HG02678 (cell line): ENCODE data around the gene MEF2C.

Experiments used
- ATAC-seq: cut with Tn5 transposase; IDR thresholded peaks from one replicate; pipeline ENCODE4 v1.9.1; 2021; ENCODE audit warnings: mild to moderate bottlenecking, moderate library complexity; ENCODE audit not compliant: unreplicated experiment

Gene MEF2C

DNA sequence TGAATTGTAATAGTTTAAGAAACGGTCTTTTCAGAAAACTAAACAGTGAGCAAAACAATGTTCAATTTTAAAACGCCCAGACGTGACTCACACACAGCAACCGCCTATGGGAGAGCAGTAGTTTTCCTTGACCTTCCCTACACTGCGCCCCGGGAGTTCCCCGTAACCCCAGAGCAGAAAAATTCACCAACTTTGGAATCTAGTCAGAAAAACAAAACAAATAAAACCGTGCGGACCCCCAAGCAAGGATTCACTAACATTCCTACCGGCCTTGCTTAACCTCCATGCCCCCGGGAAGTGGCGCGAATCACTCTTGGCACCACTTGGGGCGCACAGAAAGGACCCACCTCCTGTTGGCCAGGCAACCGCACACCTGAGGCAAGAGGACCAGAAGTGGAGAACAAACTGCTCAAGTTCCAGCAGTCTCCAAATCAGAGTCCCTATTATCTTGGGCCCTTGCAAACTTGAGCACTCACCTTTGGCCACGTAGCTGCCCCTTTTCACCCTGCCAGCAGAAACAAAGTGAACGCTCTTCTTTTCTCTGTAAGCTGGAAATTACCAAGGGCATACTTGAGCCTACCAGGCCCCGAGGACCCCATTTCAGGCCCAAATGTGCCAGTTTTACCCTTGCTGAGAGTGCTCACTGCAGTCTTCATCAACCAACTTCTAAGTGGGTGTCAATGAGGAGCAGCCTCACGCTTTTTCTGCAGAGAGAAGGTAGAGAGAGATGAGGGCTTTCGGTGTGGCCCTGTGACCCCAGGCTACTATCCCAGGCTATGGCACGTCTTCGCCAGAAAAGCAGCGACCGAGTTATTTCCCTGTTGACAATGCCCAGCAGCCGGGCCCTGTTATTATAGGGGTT, 189.7 kb downstream of the MEF2C start:
- no peak for ATAC-seq

DNA sequence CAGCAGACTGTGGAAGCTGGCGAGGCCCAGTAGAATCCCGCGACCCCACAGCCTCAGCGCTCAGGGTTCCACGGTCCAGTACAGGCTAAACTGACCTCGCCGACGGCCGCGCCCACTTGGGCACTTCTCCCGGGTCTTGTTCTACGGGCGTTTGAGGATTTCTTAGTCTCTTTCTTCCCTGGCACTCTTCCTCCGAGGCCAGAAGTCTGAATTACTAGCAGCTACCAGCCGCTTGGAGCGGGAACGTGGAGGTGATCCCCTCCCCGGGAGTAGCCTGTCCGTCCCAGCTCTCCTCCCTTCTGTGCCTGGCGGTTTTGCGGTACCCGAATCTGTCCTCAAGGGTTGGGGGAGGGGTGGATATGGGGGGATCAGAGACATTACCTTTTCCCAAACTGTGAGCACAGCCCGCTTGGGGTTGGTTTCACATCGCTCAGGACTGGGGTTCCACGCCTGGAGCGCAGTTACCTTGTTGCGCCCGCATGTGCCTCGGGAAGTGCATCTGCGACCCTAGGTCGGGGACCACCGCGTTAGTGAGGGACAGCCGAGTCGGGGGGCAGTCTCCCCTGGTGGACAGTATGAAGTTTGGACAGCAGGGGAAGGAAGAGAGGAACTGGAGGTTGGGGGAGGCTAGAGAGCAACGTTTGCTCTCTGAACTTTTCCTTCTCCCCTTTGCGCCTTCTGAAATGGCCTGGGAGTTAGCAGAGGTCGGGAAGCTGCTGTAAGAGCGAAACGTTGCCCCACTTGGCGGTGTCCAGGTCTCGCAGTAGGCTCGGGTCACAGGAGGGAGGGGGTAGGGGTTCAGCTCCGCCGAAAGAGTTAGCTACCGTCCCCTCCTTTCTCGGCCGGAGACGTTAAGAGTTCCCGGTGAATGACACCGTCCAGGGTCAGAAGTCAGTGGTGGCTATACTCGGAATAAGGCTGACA, 190.8 kb downstream of the MEF2C start:
- no peak for ATAC-seq

DNA sequence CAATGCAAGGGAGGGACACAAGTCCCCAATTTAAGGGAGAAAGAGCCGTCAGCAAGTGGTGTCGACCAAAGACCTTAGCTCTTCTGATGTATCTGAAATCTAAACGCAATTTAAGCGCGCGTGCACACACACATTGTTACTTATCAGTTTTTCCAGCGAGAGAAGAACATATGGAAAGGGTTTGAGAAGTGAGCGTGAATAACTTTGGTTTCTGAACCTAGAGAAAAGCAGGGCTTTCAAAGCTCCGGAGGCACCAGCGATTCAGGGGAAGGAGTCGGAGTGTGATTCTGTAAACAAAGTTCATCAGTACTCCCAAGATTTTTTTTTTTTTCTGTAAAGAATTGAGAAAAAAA, 191.8 kb downstream of the MEF2C start:
- peak; percentile 17 for ATAC-seq

DNA sequence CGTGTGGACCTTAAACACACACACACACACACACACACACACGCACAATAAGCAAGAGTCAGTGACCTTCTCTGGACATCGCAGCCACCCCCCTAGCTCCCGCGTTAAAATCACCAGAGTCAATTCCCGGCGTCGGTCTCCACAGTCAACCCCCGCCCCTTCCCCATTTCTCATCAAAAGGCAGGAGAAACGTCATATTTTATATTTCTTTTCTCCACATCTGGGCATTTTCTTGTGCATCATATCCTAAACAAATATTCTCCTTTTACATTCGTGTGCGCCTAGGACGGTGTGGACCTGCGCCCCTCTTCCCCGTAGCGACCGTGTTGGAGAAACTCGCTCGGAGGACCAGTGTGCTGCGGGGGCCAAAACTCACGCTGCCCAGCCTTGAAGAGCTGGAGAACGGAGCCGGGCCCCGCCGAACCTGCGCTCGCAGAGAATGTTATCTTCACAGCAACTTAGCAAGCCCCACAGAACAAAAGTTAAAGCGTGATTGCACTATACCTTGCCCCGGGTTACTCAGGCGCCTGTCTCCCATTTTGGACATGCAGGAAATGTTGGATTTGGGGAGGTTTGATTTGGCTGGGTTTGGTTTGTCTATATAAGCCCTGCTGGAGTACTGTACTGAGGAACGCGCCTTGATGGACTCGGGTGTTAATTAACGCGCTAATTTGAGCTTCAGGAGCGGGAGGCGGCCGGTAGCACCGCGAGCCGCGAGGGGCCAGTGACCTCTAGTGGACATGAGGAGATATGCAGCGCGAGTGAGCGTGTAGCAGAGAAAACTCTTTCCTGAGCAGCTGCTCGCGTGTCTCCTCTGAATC, 192.4 kb downstream of the MEF2C start:
- ATAC-seq = peak; percentile 92

DNA sequence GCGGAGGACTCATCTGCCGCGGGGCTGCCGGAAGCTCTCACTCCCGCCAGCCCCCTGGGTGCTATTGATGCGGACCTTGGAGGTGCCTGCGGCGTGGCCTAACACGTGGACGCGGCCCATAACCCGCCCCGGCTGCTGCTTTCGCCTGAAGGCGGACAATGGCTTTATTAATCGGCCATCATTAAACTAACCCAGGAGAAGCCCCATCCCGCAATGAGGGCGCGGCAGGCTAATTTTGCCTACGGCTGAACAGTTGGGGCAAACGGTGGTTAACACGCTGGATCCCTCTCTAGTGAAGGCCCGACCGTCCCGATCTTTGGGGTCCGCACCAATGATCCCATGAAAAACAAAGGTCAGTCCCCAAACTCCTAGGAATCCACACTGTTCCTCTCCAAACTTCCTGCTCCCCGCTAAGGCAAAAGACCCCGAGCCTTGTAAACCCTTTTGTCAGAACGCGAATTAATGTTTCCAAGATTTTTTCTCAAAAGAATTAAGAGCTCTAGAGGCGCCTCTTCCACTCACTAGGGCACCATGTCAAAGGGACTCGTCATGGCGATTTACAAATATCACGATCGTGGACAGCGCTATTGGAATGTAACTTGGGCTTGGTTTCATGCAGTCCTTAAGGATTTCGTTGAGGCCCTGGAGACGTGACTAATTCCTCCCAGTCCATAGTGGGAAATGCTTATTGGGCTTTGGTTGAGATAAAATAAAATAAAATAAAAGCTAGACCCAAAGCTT, 193.1 kb downstream of the MEF2C start:
- ATAC-seq = no peak

DNA sequence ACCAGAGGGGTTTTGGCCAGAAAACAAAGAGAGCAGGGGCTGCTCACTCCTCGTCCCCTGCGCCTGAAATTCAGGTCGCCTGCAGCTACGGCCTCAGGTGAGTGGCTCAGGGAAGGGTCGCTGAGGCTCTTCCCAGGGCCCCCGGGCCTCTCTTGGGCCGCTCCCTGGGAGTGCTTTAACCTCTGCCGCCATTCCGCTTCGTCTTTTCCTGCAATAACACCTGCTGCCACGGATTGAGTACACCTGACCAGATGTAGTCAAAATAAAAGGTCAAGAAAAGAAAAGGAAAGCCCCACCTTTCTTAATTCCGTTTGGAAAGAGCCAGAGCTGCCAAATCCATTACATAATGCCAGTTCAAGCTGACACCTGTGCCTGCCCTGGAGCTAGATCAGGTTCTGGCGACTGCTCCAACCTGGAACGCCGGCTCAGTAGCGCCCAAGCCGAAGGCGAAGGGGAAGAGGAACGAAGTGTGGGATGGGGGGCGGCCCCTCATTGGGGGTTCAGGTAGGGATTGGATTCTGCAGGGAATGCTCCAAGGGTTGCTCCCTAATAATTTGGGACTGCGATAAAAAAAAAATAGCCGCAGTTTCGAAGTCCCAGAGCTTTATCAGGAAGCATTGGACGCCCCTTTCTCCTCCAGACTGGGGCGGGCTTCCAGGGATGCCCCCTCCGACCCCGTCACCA, 193.9 kb downstream of the MEF2C start:
- ATAC-seq = no peak

DNA sequence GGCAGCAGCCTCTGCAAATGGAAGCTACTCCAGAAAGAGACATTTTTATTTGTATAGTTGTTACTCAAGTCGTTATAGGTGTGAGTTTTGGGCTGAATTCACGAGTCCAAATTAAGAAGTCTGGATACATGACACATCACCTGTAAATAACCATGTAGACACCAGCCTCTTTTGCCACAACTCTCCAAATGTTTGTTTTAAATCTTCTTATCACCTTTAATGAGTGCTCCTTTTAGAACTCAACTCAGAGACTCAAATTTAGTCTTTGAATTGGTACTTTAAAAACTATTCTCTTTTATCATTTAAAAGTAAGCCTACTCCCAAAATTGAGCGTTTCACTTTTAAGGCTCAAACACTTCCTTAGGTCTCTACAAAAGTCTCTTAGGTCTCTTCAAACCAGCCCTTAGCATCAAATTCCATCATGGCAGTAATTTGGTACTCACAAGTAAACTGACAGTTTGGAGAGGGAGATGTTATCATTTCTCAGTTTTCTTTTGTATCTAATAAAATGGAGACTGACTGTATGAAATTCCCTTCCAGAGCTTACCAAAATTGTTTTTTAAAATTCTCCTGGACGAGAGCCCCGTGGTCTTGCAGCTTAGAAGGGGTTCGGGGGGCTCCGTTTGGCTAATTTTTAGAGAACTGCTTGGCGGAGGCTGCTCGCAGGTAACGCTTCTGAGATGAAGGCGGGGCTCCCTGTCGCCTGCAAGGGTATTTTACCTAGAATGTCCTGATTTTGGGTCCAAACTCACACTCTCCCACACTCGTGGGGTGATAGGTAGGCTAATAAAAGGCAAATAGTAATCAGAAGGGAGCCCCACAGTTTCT, 194.6 kb downstream of the MEF2C start:
- no peak for ATAC-seq

DNA sequence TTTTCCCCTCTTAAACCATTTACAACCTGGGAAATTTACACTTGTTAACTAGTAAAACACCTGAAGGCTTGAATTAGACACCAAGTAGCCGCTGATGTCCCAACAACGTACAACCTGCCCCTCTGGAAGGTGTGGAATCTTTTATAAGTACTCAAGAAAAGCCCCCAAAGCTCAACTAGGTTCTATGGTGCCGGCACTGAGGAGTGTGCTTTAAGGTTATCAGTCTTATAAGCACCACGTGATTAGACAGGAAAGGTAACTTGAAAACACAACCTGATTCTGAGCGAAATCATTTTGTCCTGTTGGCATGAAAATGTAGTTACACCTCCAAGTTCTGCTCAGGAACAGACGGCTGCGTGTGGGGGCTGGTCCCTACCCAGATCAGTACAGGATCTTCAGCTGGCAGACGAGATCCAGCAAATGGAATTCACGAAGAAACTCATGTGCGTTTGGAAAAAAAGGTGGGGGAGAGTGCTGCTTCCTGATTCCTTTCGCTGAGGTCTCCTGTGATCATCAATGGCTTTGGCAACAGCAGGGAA, 195.5 kb downstream of the MEF2C start:
- ATAC-seq = no peak

DNA sequence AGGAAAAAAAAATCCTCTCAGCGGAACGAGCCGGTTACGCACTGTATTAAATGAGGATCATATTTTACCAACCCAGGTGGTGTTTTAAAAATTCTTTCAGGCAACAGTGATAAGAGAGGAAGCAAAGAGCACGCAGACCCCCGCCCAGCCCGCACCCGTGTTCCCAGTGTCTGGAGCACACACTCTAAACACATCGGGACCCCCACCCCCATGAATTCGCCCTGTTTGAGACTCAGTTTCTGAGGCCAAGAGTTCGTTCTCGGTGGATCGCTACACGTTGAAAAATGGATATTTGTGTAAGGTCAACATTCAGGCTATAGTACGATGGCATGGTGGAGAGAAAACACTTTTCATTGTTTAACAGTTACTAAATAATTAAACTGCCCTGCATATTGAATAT, 196.3 kb downstream of the MEF2C start:
- ATAC-seq = no peak

DNA sequence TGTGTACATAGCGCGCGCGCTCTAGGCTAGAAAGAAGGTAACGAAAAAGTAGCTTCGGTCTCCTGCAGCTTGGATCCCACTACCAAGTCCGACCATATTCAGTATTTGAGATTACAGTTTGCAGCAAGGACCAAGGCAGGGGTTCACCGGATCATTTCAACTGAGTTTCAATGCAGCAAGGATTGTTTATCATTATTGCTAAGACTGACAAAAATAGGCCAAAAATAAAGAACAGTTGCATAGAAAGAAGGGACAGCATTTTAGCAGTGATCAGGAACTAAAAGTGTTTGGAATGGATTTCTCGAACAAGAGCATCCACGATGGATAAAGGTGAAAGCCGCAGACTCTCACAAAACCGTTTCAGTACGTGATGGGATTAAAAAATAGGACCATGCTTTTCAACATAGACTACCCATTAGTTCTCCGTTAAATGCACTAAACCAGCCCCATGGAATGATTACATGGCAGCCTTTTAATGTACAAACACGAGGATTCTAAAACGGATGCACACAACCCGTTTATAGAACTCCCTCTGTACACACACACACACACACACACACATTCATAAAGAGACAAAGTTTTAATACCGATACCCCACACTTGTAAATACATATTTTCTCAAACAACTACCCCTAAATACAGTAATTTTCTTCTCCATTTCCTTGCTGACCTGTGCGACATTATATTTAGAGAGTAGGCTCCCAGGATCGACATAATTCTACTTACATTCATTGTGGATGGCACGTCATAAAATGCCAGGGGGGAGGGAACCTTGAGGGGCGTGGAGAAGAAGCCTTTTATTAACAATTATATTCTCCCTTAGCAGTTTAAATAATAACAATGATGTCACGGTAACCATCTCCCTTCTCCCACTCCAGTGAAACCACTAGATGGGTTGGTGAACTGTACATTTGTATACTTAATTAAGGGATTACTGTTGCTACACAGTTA, 197.1 kb downstream of the MEF2C start:
- no peak for ATAC-seq

DNA sequence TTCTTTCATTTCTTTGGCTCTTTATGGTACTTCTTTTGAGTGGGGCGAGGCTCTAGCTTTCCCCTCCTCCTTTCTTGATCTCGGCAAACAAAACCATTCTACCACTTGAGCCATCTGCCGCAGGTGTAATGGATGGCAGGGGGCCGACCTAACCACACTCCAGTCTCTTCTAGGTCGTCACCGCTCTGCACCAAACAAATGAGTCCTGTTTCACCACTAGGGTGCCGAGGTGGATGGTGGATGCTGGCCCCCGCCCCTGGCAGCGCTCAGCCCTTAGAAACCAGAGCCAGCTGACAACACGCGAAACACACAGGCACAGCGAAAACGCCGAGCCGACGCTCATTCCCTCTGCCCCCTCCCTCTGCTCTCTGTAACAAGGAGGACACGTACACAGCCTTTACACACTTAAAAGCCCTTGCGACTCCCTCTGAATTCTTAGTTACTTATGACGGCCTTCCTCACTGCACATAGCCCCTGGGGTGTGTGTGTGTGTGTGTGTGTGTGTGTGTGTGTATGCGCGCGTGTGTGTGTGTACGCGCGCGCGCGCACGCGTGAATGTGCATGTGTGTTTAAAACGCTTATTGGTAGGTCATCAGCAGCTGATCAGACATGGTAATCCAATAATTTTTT, 199.4 kb downstream of the MEF2C start:
- ATAC-seq = peak; percentile 36

DNA sequence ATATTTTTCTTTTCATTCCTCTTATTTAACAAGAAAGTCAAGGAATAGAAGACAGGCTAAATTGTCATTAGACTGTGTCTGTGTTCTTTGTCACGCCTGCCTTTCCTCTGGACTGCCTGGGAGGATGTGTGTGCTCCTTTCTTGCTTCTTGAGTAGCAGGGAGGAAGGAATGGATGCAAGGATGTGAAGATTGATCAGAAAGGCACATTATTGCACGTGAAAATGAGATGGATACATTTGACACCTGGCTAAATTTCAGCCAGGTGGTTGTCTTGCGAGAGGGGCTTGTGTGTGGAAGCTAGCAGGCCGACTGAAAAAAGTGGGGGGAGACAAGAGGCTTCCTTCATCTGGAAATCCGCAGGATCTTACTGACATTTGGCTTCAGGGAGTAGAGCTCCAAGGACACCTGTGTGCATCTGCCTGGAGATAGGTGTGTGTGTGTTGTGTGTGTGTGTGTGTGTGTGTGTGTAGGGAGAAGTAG, 200.1 kb downstream of the MEF2C start:
- ATAC-seq = no peak

DNA sequence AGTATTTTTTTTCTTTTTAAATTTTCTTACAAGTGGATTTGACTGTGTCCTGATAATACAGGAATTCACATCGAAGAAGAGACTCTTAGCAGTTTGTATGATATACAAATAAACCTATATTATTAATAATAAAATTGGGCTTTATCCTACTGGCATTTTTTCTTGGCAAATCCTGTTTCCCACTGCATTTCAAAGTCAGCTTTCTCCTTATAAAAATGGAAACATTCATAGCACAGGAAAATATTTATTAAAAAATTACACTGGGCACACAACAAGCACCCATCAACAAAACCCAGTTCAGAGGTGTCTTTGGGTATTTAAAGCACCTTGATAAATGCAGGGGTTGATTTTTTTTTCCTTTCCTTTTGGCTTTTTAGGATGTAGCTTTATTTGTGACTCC, 200.9 kb downstream of the MEF2C start:
- no peak for ATAC-seq

DNA sequence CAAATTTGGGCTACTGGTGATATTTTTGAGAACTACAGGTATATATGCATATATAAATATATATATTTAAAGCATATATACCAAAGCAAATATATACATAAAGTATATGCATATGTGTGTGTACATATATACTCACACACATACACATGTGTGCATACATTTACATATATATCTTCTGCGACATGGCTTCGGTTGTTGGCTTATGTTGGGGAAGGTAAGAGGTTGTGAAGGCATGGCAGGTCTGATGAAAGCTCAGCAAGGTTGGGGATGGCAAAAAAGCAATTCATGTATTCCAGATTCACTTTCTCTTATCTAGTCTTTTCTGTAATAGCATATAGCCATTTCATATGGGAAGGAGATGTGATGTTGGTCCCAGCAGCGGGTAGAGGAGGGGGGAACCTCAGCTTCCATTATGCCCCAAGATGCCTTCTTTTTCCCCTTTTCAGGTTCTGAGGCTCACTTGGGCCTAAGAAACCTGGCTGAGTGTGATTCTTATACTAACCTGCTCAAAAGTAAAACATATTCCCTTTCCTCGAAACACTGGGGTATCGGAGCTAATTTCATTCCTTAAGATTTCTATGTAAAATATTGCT, 201.7 kb downstream of the MEF2C start:
- no peak for ATAC-seq

DNA sequence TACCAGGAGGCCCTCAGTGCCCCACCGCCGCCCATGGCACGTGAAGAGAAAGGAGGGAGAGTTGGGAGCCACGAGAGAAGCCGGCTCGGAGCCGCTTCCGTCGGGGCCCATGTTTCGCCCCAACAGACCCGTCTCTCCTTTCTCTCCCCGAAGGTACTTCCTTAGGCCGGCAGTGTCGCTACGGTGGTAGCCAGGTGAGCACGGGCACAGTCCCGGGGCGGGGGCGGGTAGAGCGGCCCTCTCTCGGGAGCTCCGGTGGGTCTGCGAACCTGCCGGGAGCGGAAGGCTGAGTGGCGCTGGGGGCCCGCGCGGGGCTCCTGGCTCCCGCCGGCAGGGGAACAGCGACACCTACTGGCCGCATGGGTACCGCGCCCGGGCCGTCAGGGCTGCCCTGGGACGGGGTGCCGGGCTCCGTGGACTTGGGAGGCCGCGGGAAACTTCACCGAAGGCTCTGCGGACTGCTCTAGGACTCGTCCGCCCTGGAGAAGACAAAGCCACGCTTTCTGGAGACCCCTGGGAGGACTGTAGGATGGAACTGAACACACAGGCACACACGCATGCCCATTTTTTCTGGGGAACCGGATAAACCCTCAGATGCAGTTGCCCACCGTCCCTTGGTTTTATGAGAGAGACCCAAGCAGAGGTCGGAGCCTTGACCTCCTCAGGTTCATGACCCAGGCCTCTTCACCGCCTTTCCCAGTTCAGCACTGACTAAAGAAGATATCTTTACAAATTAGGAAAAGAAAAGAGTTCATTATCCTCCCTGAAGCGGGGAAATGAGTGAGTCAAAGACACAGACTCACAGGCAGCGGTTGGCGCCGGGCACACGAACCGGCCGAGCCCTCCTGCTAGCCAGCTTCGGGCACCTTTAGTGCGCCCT, 202.5 kb downstream of the MEF2C start:
- ATAC-seq = peak; percentile 78

DNA sequence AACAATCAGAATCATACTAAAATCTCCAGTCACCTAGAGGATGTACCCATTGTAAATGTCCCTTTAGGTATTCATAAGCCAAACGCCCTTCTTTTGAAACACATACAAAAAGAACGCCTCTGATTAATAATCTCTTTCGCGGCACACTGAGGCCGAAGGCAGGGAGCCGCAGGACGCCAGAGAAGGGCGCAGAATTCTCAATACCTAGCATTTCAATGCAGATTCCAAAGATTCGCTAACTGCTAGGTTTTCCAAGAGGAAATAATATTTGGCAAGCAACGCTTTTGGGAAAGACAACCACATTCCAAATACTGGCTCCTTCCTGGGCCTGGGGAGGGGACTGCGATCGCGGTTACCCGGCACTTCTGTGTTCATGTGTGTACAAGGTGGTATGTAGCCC, 203.3 kb downstream of the MEF2C start:
- no peak for ATAC-seq
